Smooth muscle cell (in vitro differentiated cells): Measurements from ENCODE around the gene SAMD8. TPM values are rescaled to one million over a fixed set of nuclear protein-coding genes. Genes with fewer than 3 reads are reported as not detected.
"Not testable (repeated sequence)": the region's sequence is repeated elsewhere in the genome, so short reads cannot be mapped to it uniquely, and the experiment has no call there.

ENCODE experiments used
- DNase-seq: peaks from one replicate; lab custom pipeline; 2025; ENCODE audit not compliant: unreplicated experiment; lab: John Stamatoyannopoulos, UW
- H2AFZ ChIP-seq: fragments of 200-600 bp; sonication (generic); 2 replicates; pipeline ENCODE4 v1.6.0; 2016; ENCODE audit warnings: antibody characterized with exemption, low read depth, mild to moderate bottlenecking
- H3F3A ChIP-seq: fragments of 200-600 bp; sonication (generic); 2 replicates; pipeline ENCODE4 v1.6.0; 2017; ENCODE audit warnings: antibody characterized with exemption, low read depth
- H3K27ac ChIP-seq: fragments of 200-600 bp; sonication (generic); 2 replicates; pipeline ENCODE4 v1.5.1; 2016; ENCODE audit warnings: low read depth, mild to moderate bottlenecking
- H3K27me3 ChIP-seq: fragments of 200-600 bp; sonication (generic); 2 replicates; pipeline ENCODE4 v1.6.1; 2016; ENCODE audit warnings: low read depth, mild to moderate bottlenecking
- H3K36me3 ChIP-seq: fragments of 200-600 bp; sonication (generic); 2 replicates; pipeline ENCODE4 v1.5.1; 2016; ENCODE audit warnings: low read depth
- H3K4me1 ChIP-seq: fragments of 200-600 bp; sonication (generic); 2 replicates; pipeline ENCODE4 v1.5.1; 2016; ENCODE audit warnings: low read depth
- H3K4me2 ChIP-seq: fragments of 200-600 bp; sonication (generic); 2 replicates; pipeline ENCODE4 v1.6.0; 2016; ENCODE audit warnings: mild to moderate bottlenecking
- H3K4me3 ChIP-seq: fragments of 200-600 bp; sonication (generic); 2 replicates; pipeline ENCODE4 v1.5.1; 2016; ENCODE audit warnings: mild to moderate bottlenecking
- H3K79me2 ChIP-seq: fragments of 200-600 bp; sonication (generic); 2 replicates; pipeline ENCODE4 v1.6.0; 2016; ENCODE audit warnings: low read depth, mild to moderate bottlenecking
- H3K9ac ChIP-seq: fragments of 200-600 bp; sonication (generic); 2 replicates; pipeline ENCODE4 v1.6.0; 2016; ENCODE audit warnings: low read depth
- H3K9me3 ChIP-seq: fragments of 200-600 bp; sonication (generic); replicated peaks from 2 replicates; pipeline ENCODE4 v1.5.1; 2016; ENCODE audit warnings: low read depth
- H4K20me1 ChIP-seq: fragments of 200-600 bp; sonication (generic); 2 replicates; pipeline ENCODE4 v1.6.0; 2016; ENCODE audit warnings: low read depth
- CTCF ChIP-seq: fragments of 200-600 bp; sonication (generic); IDR thresholded peaks from 2 replicates; pipeline ENCODE4 v1.5.1; 2017; ENCODE audit warnings: borderline replicate concordance, mild to moderate bottlenecking, antibody characterized with exemption; ENCODE audit not compliant: insufficient read depth, poor library complexity, severe bottlenecking
- WGBS: methylation state at CpG from one replicate; pipeline ENCODE4 v1.1.7; 2016; ENCODE audit warnings: low lambda C conversion rate; 5-methylcytosine and 5-hydroxymethylcytosine counted together
- polyA plus RNA-seq: library from polyadenylated mRNA; unstranded; fragments of >200 nt; fragmentation: Nextera tagmentation; extraction: Ambion mirVana; gene quantifications from 2 replicates; pipeline ENCODE4 v1.2.1, GENCODE V29; 2016
- total RNA-seq: library from RNA; depleted of rRNA; stranded (reverse); fragments of >200 nt; gene quantifications from 2 replicates; pipeline ENCODE4 v1.2.3, GENCODE V29; 2014

The SAMD8 gene
- total and polyA plus RNA-seq, 2 experiments from 2014 or later: 7.4 to 30.1 TPM

DNA sequence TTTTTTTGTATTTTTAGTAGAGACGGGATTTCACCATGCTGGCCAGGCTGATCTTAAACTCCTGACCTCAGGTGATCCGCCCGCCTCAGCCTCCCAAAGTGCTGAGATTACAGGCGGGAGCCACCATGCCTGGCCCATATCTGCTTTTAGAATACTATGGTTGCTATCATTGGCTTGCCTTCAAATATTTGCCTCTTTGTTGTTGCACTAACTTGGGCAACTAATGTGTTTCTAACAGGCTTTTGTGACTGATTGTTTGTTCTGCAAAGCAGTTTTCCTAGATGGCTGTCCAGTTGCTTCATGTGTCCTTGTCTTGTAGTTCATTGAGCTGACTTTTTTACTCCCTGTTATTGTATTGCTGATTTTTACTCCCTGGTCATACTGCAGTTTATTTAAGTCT, 108.8 kb downstream of the SAMD8 start:
- Histone ChIP-seq H3K4me3 (no peak overlapping the region), H3K9ac (no peak overlapping the region), H3K4me1 (peaks cover 18% of the 10 kb centered on the region), H3K4me2 (no peak overlapping the region), H3K79me2 (peaks cover 98% of the 10 kb centered on the region), H3K27me3 (no peaks in the 10 kb centered on the region), H3K27ac (no peak overlapping the region), H4K20me1 (peaks cover 97% of the 10 kb centered on the region), H3K9me3 (no peaks in the 10 kb centered on the region), H3K36me3 (peaks cover 17% of the 10 kb centered on the region), H3F3A (peaks cover 38% of the 10 kb centered on the region), H2AFZ (no peak overlapping the region)
- WGBS: 93% methylated on average over 4 of the region's 4 CpGs
- TF ChIP-seq CTCF: no peak
- no peak for DNase-seq

- H3K4me2 ChIP-seq, H3K27me3 ChIP-seq, H3K9me3 ChIP-seq, H3K9ac ChIP-seq, H2AFZ ChIP-seq, DNase-seq, H3K4me3 ChIP-seq, H3K27ac ChIP-seq: not testable (repeated sequence)
- peaks cover 98% of the 10 kb centered on the region for H3K79me2 ChIP-seq
- peaks cover 17% of the 10 kb centered on the region for H3K36me3 ChIP-seq
- H3K4me1 ChIP-seq: peaks cover 28% of the 10 kb centered on the region
- WGBS: 98% methylated on average over 8 of the region's 8 CpGs
- H3F3A ChIP-seq: peaks cover 37% of the 10 kb centered on the region
- peaks cover 97% of the 10 kb centered on the region for H4K20me1 ChIP-seq
Observed at GRCh38 chr10:75221492-75221891, 110.0 kb downstream of the SAMD8 start.

DNA sequence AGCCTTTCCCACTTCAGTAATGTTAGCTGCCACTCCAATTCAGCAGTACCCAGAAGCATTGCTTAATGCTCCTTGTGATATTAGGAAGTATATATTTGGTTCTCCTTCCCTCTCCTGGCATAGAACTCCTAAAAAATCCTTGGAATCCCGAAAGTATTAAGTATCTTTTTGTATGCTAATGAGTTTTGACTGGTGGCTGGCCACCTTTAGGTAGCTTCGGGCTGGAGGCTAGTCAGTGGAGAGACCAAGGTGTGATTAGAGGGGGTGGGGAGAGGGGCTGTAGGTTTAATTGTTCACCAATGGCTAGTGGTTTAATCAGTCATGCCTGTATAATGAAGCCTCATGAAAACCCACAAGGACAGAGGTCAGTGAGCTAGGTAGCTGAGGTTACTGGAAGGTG, 112.1 kb downstream of the SAMD8 start:
- H3K36me3 ChIP-seq: peaks cover 6% of the 10 kb centered on the region
- peaks cover 48% of the 10 kb centered on the region for H3F3A ChIP-seq
- H3K27ac ChIP-seq: peak overlapping the region; percentile 93
- H2AFZ ChIP-seq: no peak overlapping the region
- no peaks in the 10 kb centered on the region for H3K27me3 ChIP-seq
- 50% methylated on average over 2 of the region's 2 CpGs for WGBS
- H3K4me1 ChIP-seq: peaks cover 37% of the 10 kb centered on the region
- no peak overlapping the region for H3K4me2 ChIP-seq
- H4K20me1 ChIP-seq: peaks cover 97% of the 10 kb centered on the region
- H3K79me2 ChIP-seq: peaks cover 98% of the 10 kb centered on the region
- no peak for DNase-seq
- no peak overlapping the region for H3K4me3 ChIP-seq
- no peaks in the 10 kb centered on the region for H3K9me3 ChIP-seq
- TF ChIP-seq CTCF: no peak
- peak overlapping the region; percentile 4 for H3K9ac ChIP-seq

DNA sequence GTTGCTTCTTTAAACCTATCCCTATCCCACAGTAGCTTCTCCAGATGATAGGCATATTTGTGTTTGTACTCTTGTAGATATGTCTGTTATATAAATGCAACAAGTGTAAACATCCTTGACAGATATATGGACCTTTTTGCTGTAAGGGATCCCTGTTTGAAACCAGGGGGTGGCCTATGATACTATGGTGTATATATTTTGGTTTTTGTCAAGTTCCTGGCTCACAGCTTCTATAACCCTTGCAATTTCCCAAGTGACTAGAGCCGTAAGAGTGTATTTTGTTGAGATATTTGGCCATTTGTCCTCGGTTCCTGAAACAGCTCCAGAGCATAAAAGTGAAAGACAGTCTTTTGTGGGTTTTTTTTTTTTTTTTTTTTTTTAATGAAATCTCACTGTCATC, 114.6 kb downstream of the SAMD8 start:
- H2AFZ ChIP-seq: no peak overlapping the region
- H3K4me1 ChIP-seq: peaks cover 47% of the 10 kb centered on the region
- no peaks in the 10 kb centered on the region for H3K27me3 ChIP-seq
- no peak overlapping the region for H3K4me3 ChIP-seq
- peaks cover 100% of the 10 kb centered on the region for H4K20me1 ChIP-seq
- H3K27ac ChIP-seq: peak overlapping the region; percentile 93
- DNase-seq: no peak
- peaks cover 86% of the 10 kb centered on the region for H3K79me2 ChIP-seq
- peaks cover 58% of the 10 kb centered on the region for H3F3A ChIP-seq
- H3K36me3 ChIP-seq: no peaks in the 10 kb centered on the region
- H3K9me3 ChIP-seq: no peaks in the 10 kb centered on the region
- no peak for TF ChIP-seq CTCF
- H3K4me2 ChIP-seq: peak overlapping the region; percentile 55
- WGBS: 85% methylated on average over 2 of the region's 2 CpGs
- peak overlapping the region; percentile 63 for H3K9ac ChIP-seq
